Measurements from ENCODE around the gene HACD2.

HACD2 gene

GRCh38 chr3:123444023-123444422 lies 140.8 kb downstream of the HACD2 start:
- DNase-seq, result peak; percentile 12

GRCh38 chr3:123442908-123443307 lies 141.9 kb downstream of the HACD2 start:
- DNase-seq, result no peak

GRCh38 chr3:123442125-123442524 lies 142.7 kb downstream of the HACD2 start:
- no peak for DNase-seq

All from NCI-H69 (cell line).